GM19452 (cell line): ENCODE measurements around the gene RGS6.
"Not testable (repeated sequence)": the region's sequence is repeated elsewhere in the genome, so short reads cannot be mapped to it uniquely, and the experiment has no call there.

Source experiments
- ATAC-seq: cut with Tn5 transposase; IDR thresholded peaks from one replicate; pipeline ENCODE4 v1.9.1; 2021; ENCODE audit not compliant: unreplicated experiment

The RGS6 gene

DNA sequence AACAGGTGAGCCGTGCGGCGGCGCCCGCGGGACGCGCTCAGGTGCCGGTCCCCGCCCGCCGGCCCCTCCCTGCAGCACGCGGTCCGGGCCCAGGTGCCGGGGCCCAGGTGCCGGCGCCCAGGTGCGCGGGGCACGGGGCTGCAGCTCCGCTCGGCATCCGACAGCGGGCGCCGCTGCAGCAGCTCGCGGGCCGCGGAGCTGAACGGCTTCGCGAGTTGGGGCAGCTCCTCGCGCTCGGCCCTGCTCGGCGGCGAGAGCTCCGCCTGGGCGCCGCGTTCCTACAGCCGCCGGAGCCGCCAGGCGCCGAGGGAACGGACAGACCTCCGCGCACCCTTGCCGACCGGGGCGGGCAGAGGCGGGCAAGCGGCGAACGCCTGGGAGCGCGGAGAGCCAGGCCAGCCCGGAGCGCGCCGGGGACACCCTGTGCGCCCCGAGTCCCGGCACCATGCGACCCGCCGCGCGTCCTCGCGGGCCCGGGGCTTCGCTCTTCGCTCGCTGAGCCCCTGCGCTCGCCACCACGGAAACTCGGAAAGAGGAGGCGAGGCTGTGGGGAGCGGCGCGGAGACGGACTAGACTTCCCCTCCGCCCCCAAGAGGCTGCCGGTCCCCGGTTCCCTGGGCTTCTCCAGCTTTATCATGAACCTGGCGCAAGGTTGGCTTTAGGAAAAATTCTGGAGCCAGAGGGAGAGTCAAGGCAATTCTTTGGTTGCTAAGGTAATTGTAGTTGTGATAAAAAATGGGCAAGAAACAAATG is at the start of gene RGS6:
RGS6 (plus strand) TSS at position 201 of the 753 bp plus-strand sequence.
- no peak for ATAC-seq

GRCh38 chr14:71883094-71883493 is 49.1 kb upstream of the RGS6 start:
- ATAC-seq = no peak

GRCh38 chr14:71885301-71885700 is 46.9 kb upstream of the RGS6 start:
- ATAC-seq = no peak

- not testable (repeated sequence) for ATAC-seq
Observed at GRCh38 chr14:71887802-71888201, 44.4 kb upstream of the RGS6 start.

DNA sequence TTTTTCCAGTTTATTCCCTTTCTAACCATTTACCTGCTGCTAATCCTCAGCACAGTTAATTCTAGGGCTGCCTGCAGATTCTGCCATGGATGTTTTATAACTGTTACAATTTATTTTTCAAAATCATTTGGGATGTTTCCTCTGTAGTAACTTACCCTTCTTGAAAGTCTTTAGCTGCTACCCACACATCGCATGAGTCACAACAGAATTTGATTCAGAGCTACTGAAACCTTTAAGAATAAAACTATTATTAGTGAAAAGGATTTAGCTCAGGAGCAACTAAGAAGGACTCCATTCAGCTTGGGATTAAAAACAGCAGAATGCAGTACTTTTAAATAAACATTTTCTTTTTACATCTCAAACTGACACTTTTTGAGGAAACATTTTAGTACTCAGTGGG is 41.7 kb upstream of the RGS6 start:
- ATAC-seq = no peak

GRCh38 chr14:71891185-71891584 is 41.0 kb upstream of the RGS6 start:
- ATAC-seq = no peak

GRCh38 chr14:71891970-71892369 is 40.3 kb upstream of the RGS6 start:
- ATAC-seq = no peak

- ATAC-seq = no peak
Observed at GRCh38 chr14:71905031-71905430, 27.2 kb upstream of the RGS6 start.

- ATAC-seq = no peak
Observed at GRCh38 chr14:71905860-71906259, 26.4 kb upstream of the RGS6 start.

GRCh38 chr14:71907793-71908515 is 24.3 kb upstream of the RGS6 start:
- ATAC-seq = no peak

- ATAC-seq = no peak
Observed at GRCh38 chr14:71911669-71912068, 20.6 kb upstream of the RGS6 start.

DNA sequence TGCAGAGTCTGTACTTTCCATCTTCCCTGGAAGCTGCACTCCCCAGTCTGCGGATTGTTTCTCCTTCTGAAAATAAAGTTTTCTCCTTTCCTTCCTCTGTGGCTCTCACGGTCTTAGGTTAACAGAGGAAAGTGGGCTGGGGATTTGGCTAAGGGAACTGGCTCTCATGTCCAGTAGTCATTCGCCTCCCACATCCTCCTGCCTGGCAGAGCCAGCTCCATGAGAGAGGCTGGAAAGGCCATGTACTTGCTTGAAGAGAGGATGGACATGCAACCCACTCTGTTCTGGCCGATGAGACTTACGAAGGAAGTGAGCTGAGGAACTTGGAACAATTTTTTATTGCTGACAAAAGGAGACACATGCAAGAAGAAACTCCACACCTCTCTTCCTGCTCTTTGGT is 18.9 kb upstream of the RGS6 start:
- no peak for ATAC-seq

GRCh38 chr14:71918955-71919354 is 13.3 kb upstream of the RGS6 start:
- no peak for ATAC-seq

DNA sequence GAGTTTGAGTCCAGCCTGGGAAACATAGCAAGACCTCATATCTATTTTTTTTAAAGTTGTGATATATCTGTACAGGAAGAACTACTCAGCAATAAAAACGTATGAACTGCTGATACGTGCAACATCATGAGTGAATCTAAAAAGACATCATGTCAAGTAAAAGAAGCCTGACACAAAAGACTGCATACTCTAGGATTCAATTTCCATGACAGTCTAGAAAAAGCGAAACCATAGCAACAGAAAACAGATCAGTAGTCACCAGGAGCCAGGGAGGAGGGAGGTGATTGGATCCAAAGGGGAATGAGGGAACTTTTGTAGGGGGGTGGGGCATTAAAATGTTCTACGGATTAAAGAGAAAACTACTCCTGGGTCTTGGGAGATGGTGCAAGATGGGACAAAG is 8.7 kb upstream of the RGS6 start:
- ATAC-seq = no peak

- no peak for ATAC-seq
Observed at GRCh38 chr14:71931492-71932228, 569 bp upstream of the RGS6 start.

DNA sequence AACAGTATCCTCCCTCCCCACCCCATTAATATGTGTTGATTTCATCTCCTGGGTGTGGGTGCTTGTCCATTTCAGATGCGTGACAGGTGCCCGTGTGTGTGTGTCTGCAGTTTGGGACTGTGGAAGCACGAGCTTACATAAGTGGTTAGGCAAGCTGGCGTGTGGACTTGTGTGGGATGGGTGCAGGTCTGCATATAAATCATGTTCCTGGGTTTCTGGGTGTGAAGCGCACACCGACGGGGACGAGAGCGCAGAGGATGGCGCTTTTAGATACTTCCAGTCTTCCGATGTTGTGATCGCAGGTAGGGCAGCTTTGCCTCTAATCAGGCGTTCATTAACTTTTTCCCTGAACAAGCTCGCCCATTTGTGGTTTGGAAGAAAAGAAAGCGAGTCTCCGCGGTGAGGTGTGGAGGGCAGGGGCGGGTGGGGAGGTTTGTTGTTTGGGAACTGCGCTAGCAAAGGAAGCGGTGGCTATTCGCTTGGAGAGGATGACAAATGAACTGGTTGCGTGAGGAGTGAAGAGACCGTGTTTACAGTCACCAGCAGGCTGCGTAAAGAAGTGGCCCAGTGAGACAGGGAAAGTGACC is 865 bp downstream of the RGS6 start:
- ATAC-seq = no peak

- not testable (repeated sequence) for ATAC-seq
Observed at GRCh38 chr14:71938273-71938672, 6.0 kb downstream of the RGS6 start.

DNA sequence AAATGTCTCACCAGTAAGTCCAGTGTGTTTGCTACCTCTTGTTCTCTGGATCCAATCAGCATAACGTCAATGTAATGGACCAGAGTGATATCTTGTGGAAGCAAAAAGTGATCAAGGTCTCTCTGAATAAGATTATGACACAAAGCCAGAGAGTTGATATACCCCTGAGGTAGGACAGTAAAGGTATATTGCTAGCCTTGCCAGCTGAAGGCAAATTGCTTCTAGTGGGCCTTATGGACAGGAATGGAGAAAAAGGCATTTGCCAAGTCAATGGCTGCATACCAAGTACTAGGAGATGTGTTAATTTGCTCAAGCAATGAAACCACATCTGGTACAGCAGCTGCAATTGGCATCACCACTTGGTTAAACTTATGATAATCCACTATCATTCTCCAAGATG is 7.1 kb downstream of the RGS6 start:
- not testable (repeated sequence) for ATAC-seq

GRCh38 chr14:71940500-71940899 is 8.3 kb downstream of the RGS6 start:
- not testable (repeated sequence) for ATAC-seq

DNA sequence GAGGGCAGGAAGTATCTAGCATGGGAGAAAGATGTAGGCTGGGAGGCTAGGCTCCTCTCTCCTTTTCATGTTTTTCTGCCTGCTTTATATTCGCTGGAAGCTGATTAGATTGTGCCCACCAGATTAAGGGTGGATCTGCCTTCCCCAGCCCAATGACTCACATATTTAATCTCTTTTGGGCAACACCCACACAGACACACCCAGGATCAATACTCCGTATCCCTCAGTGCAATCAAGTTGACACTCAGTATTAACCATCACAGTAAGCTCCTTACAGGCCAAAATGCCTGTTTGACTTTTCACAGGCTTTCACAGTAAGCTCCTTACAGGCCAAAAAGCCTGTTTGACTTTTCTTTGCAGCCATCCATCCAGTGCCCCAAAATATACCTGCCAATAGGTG is 9.4 kb downstream of the RGS6 start:
- not testable (repeated sequence) for ATAC-seq

DNA sequence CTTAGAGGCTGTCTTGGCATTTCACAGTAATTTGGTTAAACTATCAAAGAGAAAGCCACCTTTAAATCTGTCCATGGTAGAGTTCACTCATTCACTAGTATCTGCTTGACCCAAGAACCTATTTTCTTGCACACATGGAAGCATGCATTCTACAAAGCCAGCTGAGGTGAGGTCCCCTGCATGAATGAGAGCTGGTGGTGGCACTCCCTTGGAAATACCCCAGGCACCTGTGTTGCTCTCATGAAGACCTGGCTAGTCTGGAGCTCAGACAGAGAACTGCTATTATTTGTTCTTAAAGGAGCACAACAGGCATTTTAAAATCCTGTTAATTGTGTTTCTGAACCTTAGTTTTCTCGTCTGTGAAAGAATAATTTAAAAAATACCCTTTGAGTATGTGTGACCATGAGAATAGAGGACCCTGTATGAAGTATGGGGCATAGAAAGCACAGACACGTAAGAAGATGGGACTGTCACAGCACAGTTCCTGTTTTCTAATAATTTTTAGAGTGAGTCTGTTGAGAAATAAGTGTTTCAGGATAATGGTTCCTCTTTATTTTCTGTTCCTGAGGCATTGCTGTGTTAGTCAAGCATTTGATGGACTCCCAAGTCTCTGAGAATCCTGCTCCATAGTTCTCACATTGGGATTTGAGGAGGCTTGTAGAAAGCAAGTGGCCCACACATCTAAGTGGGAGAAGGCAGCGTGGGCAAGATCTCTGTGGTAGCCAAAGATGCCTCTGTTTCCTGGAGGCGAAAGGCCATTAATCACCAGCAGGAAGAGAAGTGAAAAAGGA is 10.9 kb downstream of the RGS6 start:
- ATAC-seq = no peak
